ENCODE measurements around the gene MRPL53. TPM values are rescaled to one million over a fixed set of nuclear protein-coding genes. Genes with fewer than 3 reads are reported as not detected.
"Not testable (repeated sequence)": the region's sequence is repeated elsewhere in the genome, so short reads cannot be mapped to it uniquely, and the experiment has no call there.

MRPL53 gene
- polyA plus RNA-seq, 1 donor, result 45.3 TPM

- Histone ChIP-seq H3K27ac (ENCODE audit: low read length) (no peak overlapping the region), H3K27me3 (ENCODE audit: control insufficient read depth, insufficient read depth, low read length) (no peaks in the 10 kb centered on the region), H3K36me3 (ENCODE audit: control insufficient read depth, insufficient read depth, low read length) (peaks cover 26% of the 10 kb centered on the region), H3K4me1 (ENCODE audit: control insufficient read depth, insufficient read depth, low read length) (peaks cover 24% of the 10 kb centered on the region), H3K4me3 (ENCODE audit: low read length) (no peak overlapping the region), H3K9me3 (ENCODE audit: control insufficient read depth, low read depth, low read length) (no peaks in the 10 kb centered on the region)
- DNase-seq, result no peak
- no CpG with 5 or more reads among the region's 5 CpGs for WGBS (ENCODE audit: insufficient coverage, low lambda C conversion rate)
Measured at GRCh38 chr2:74474899-74475298, 2.4 kb upstream of the MRPL53 start.

GRCh38 chr2:74474481-74474880 is 2.0 kb upstream of the MRPL53 start:
- Histone ChIP-seq H3K27ac (ENCODE audit: low read length) (no peak overlapping the region), H3K36me3 (ENCODE audit: control insufficient read depth, insufficient read depth, low read length) (peaks cover 24% of the 10 kb centered on the region), H3K9me3 (ENCODE audit: control insufficient read depth, low read depth, low read length) (no peaks in the 10 kb centered on the region), H3K27me3 (ENCODE audit: control insufficient read depth, insufficient read depth, low read length) (no peaks in the 10 kb centered on the region), H3K4me1 (ENCODE audit: control insufficient read depth, insufficient read depth, low read length) (peaks cover 24% of the 10 kb centered on the region), H3K4me3 (ENCODE audit: low read length) (no peak overlapping the region)
- DNase-seq, result no peak
- no CpG with 5 or more reads among the region's 6 CpGs for WGBS (ENCODE audit: insufficient coverage, low lambda C conversion rate)

DNA sequence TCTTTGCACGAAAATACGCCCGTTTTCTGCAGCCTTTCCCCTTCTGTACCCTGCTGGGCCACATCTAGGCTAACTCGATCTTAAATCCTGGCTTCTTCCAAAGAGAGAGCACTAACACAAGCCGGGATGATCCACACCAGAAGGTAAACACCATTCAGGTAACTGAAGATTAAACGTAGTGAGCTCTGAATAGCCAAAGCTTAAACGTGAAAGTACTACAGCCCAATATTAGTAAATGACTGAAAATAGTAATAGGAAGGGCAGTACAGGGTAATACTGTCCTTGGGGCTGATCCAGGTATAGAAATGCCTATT is 422 bp upstream of the MRPL53 start:
- H3K4me3 ChIP-seq (ENCODE audit: low read length), result peak overlapping the region; percentile 77

GRCh38 chr2:74471332-74472065 is 981 bp downstream of the MRPL53 start:
- peaks cover 19% of the 10 kb centered on the region for H3K36me3 ChIP-seq (ENCODE audit: control insufficient read depth, insufficient read depth, low read length)
- WGBS (ENCODE audit: insufficient coverage, low lambda C conversion rate), result no CpG with 5 or more reads among the region's 16 CpGs

More for the DNA sequence above, 422 bp upstream of the MRPL53 start:
- H3K9me3 ChIP-seq (ENCODE audit: control insufficient read depth, low read depth, low read length), result no peaks in the 10 kb centered on the region
- no peaks in the 10 kb centered on the region for H3K27me3 ChIP-seq (ENCODE audit: control insufficient read depth, insufficient read depth, low read length)
- peaks cover 24% of the 10 kb centered on the region for H3K4me1 ChIP-seq (ENCODE audit: control insufficient read depth, insufficient read depth, low read length)
- peak overlapping the region; percentile 91 for H3K27ac ChIP-seq (ENCODE audit: low read length)
- no peak for DNase-seq
- peaks cover 23% of the 10 kb centered on the region for H3K36me3 ChIP-seq (ENCODE audit: control insufficient read depth, insufficient read depth, low read length)
- WGBS (ENCODE audit: insufficient coverage, low lambda C conversion rate), result 18% methylated on average over 2 of the region's 7 CpGs

GRCh38 chr2:74470742-74471141 is 1.7 kb downstream of the MRPL53 start:
- H3K36me3 ChIP-seq (ENCODE audit: control insufficient read depth, insufficient read depth, low read length), result peaks cover 16% of the 10 kb centered on the region
- no CpG with 5 or more reads among the region's 12 CpGs for WGBS (ENCODE audit: insufficient coverage, low lambda C conversion rate)
- H3K27ac ChIP-seq (ENCODE audit: low read length); H3K4me3 ChIP-seq (ENCODE audit: low read length); H3K9me3 ChIP-seq (ENCODE audit: control insufficient read depth, low read depth, low read length); DNase-seq; H3K27me3 ChIP-seq (ENCODE audit: control insufficient read depth, insufficient read depth, low read length): not testable (repeated sequence)
- peaks cover 13% of the 10 kb centered on the region for H3K4me1 ChIP-seq (ENCODE audit: control insufficient read depth, insufficient read depth, low read length)

More at GRCh38 chr2:74471332-74472065, 981 bp downstream of the MRPL53 start:
- DNase-seq, result no peak
- no peaks in the 10 kb centered on the region for H3K27me3 ChIP-seq (ENCODE audit: control insufficient read depth, insufficient read depth, low read length)
- no peaks in the 10 kb centered on the region for H3K9me3 ChIP-seq (ENCODE audit: control insufficient read depth, low read depth, low read length)
- H3K27ac ChIP-seq (ENCODE audit: low read length), result peak overlapping the region; percentile 91
- H3K4me1 ChIP-seq (ENCODE audit: control insufficient read depth, insufficient read depth, low read length), result peaks cover 14% of the 10 kb centered on the region
- H3K4me3 ChIP-seq (ENCODE audit: low read length), result peak overlapping the region; percentile 77

- Histone ChIP-seq H3K27ac (ENCODE audit: low read length) (peak overlapping the region; percentile 75), H3K4me3 (ENCODE audit: low read length) (peak overlapping the region; percentile 90), H3K27me3 (ENCODE audit: control insufficient read depth, insufficient read depth, low read length) (no peaks in the 10 kb centered on the region), H3K36me3 (ENCODE audit: control insufficient read depth, insufficient read depth, low read length) (peaks cover 24% of the 10 kb centered on the region), H3K9me3 (ENCODE audit: control insufficient read depth, low read depth, low read length) (no peaks in the 10 kb centered on the region), H3K4me1 (ENCODE audit: control insufficient read depth, insufficient read depth, low read length) (peaks cover 16% of the 10 kb centered on the region)
- peak in 1 of 2 donors; percentile 39 for DNase-seq
- WGBS (ENCODE audit: insufficient coverage, low lambda C conversion rate), result no CpG with 5 or more reads among the region's 13 CpGs
Measured at GRCh38 chr2:74464406-74464805, 8.1 kb downstream of the MRPL53 start.

DNA sequence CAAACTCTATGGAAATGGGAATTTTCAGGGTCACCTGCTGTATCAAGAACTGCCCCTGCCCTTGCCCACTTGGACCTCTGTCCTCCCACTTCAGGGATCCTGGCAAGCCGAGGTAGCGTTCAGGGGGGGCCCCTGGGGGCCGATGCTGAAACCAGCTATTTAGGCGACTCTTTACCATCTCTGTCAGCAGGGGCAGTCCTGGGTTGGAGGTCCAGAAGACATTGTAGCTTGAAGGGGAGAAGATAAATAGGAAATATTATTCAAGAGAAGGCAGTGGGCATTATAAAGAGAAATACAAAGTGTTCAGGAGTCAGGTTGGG is 9.7 kb downstream of the MRPL53 start:
- no peaks in the 10 kb centered on the region for H3K27me3 ChIP-seq (ENCODE audit: control insufficient read depth, insufficient read depth, low read length)
- DNase-seq, result no peak
- peaks cover 24% of the 10 kb centered on the region for H3K36me3 ChIP-seq (ENCODE audit: control insufficient read depth, insufficient read depth, low read length)
- H3K9me3 ChIP-seq (ENCODE audit: control insufficient read depth, low read depth, low read length), result no peaks in the 10 kb centered on the region
- no CpG with 5 or more reads among the region's 4 CpGs for WGBS (ENCODE audit: insufficient coverage, low lambda C conversion rate)
- H3K4me3 ChIP-seq (ENCODE audit: low read length), result no peak overlapping the region
- peak overlapping the region; percentile 11 for H3K27ac ChIP-seq (ENCODE audit: low read length)
- peaks cover 21% of the 10 kb centered on the region for H3K4me1 ChIP-seq (ENCODE audit: control insufficient read depth, insufficient read depth, low read length)

DNA sequence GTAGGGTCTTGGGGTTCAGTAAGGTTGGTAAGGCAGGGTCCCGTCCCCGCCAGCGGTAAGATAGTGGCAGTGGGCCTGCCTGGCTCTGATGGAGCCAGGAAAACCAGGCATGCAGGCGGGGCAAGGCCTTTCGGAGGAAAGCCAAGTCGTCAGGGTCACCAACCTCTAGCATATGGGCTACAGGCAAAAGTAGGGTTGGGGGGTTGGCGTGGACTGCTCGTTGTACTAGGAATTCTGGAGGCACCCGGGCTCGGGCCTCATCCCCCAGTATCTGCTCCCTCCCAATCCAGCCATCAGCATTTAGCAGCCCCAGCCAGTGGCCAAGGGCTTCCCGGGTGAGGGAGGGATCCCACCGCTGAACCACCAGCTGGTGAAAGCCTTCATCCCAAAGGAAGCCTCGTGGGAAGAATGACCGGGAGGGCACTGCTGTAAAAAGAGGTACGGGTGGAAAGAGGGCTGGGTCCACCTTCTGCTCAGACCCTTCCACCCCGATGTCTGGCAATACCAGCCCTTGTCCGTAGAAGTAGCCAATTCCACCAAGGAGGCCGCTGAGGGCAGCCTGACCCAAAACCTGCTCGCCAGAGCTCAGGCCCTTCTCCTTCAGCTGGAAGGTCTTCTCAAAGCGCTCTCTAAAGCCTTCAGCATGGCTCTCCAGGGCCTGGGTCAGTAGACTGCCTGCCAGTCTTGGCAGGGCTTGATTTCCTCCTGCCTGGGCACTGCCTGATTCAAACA is 10.3 kb downstream of the MRPL53 start:
- WGBS (ENCODE audit: insufficient coverage, low lambda C conversion rate), result no CpG with 5 or more reads among the region's 20 CpGs
- DNase-seq, result no peak
- Histone ChIP-seq H3K4me3 (ENCODE audit: low read length) (no peak overlapping the region), H3K9me3 (ENCODE audit: control insufficient read depth, low read depth, low read length) (no peaks in the 10 kb centered on the region), H3K27ac (ENCODE audit: low read length) (no peak overlapping the region), H3K4me1 (ENCODE audit: control insufficient read depth, insufficient read depth, low read length) (peaks cover 21% of the 10 kb centered on the region), H3K27me3 (ENCODE audit: control insufficient read depth, insufficient read depth, low read length) (no peaks in the 10 kb centered on the region), H3K36me3 (ENCODE audit: control insufficient read depth, insufficient read depth, low read length) (peaks cover 24% of the 10 kb centered on the region)

DNA sequence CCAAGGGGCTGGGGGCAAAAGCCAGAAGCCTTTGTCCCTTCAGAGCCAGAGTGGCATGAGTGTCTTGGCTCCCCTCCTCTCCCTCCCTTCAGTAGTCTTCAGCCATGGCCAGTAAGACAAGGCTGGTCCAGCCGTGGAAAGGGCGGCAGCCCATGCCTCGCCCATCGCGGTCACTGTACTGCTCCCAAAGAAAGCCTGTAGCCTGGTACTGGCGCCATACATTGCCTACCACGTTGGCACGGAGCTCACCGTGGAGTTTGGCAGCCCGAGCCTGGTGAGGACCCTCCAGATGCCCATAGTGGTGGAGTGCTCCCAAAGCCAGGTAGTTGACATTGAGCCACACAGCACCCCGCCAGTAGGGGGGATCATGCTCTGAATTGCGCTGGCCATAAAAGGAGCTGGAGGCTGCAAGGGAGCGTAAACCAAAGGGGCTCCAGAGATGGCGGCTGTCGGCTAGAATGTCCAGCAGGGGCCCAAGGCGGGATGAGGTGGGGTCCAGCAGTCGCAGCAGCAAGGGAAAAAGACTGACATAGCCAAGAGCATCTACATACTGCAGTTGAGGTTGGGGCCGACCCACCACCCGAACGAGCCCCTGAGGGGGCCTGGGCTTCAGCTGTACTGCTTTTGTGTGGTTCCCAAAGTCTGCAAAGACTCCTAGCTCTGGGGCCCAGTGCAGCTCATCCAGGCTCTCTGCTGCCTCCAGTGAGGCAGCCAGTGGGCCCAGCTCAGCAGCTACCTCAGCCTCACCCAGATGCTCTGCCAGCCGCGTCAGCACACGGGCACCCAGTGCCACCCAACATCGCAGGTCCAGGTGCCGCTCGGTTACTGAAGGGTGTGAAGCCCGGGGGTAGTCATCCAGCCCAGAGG is 11.1 kb downstream of the MRPL53 start:
- H3K4me1 ChIP-seq (ENCODE audit: control insufficient read depth, insufficient read depth, low read length), result peaks cover 27% of the 10 kb centered on the region
- DNase-seq, result no peak
- no peak overlapping the region for H3K27ac ChIP-seq (ENCODE audit: low read length)
- no peaks in the 10 kb centered on the region for H3K27me3 ChIP-seq (ENCODE audit: control insufficient read depth, insufficient read depth, low read length)
- no peak overlapping the region for H3K4me3 ChIP-seq (ENCODE audit: low read length)
- no peaks in the 10 kb centered on the region for H3K9me3 ChIP-seq (ENCODE audit: control insufficient read depth, low read depth, low read length)
- 82% methylated on average over 3 of the region's 27 CpGs for WGBS (ENCODE audit: insufficient coverage, low lambda C conversion rate)
- H3K36me3 ChIP-seq (ENCODE audit: control insufficient read depth, insufficient read depth, low read length), result peaks cover 24% of the 10 kb centered on the region

DNA sequence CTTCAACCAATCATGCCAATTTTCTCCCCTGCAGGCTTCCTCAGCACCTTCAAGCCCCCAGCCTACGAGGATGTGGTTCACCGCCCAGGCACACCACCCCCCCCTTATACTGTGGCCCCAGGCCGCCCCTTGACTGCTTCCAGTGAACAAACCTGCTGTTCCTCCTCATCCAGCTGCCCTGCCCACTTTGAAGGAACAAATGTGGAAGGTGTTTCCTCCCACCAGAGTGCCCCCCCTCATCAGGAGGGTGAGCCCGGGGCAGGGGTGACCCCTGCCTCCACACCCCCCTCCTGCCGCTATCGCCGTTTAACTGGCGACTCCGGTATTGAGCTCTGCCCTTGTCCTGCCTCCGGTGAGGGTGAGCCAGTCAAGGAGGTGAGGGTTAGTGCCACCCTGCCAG is 12.3 kb downstream of the MRPL53 start:
- H3K4me1 ChIP-seq (ENCODE audit: control insufficient read depth, insufficient read depth, low read length), result peaks cover 38% of the 10 kb centered on the region
- DNase-seq; H3K4me3 ChIP-seq (ENCODE audit: low read length); H3K27me3 ChIP-seq (ENCODE audit: control insufficient read depth, insufficient read depth, low read length); H3K27ac ChIP-seq (ENCODE audit: low read length); H3K9me3 ChIP-seq (ENCODE audit: control insufficient read depth, low read depth, low read length): not testable (repeated sequence)
- no CpG with 5 or more reads among the region's 10 CpGs for WGBS (ENCODE audit: insufficient coverage, low lambda C conversion rate)
- H3K36me3 ChIP-seq (ENCODE audit: control insufficient read depth, insufficient read depth, low read length), result peaks cover 24% of the 10 kb centered on the region

Measured in large intestine (tissue), 3 donors.